ENCODE measurements around the gene ARMC10. TPM values are rescaled to one million over a fixed set of nuclear protein-coding genes. Genes with fewer than 3 reads are reported as not detected.

ARMC10 gene
- total and polyA plus RNA-seq, 2 experiments from 2014 or later = 43.4 to 48.2 TPM

- H3K9me2 ChIP-seq (ENCODE audit: insufficient read depth) = no peaks in the 10 kb centered on the region
- no peaks in the 10 kb centered on the region for H3K27me3 Mint-ChIP-seq (ENCODE audit: insufficient read depth, low read depth, poor library complexity)
- no peaks in the 10 kb centered on the region for H3K79me2 ChIP-seq (replicated peaks; ENCODE audit: insufficient read depth)
- H3K36me3 ChIP-seq (ENCODE audit: insufficient read depth) = no peaks in the 10 kb centered on the region
- H3F3A ChIP-seq (replicated peaks; ENCODE audit: low read depth) = no peaks in the 10 kb centered on the region
- H3K9me3 Mint-ChIP-seq = no peaks in the 10 kb centered on the region
- DNase-seq (ENCODE audit: low spot score) = no peak
- no peak for ATAC-seq
- peaks cover 6% of the 10 kb centered on the region; the same call in 1 of the 3 replicates for H3K36me3 Mint-ChIP-seq (ENCODE audit: low read depth)
- no peak overlapping the region for H2AFZ ChIP-seq
- H3K4me2 ChIP-seq = no peak overlapping the region
- H3K4me1 ChIP-seq (ENCODE audit: insufficient read depth) = no peaks in the 10 kb centered on the region
- no peak overlapping the region for H3K4me3 ChIP-seq
- peaks cover 8% of the 10 kb centered on the region; the same call in 1 of the 2 replicates for H4K20me1 ChIP-seq (replicated peaks; ENCODE audit: insufficient read depth)
- H3K27ac ChIP-seq (ENCODE audit: low read depth) = no peak overlapping the region
- H3K4me1 Mint-ChIP-seq = no peaks in the 10 kb centered on the region
- TF ChIP-seq STAT1 (IDR thresholded peaks at IDR 0.05; ENCODE audit: unreplicated experiment) (no peak), EZH2phosphoT487 (IDR thresholded peaks at IDR 0.05; ENCODE audit: unreplicated experiment) (no peak), JUNB (IDR thresholded peaks at IDR 0.05; ENCODE audit: unreplicated experiment) (no peak), CTCF (conservative IDR thresholded peaks at IDR 0.05; ENCODE audit: low read depth in 2 of 2) (no peak), CREB1 (CRISPR knock-in tag; IDR thresholded peaks at IDR 0.05; ENCODE audit: low read depth) (no peak), ZNF114 (CRISPR knock-in tag; IDR thresholded peaks at IDR 0.05) (no peak), ZNF331 (CRISPR knock-in tag; IDR thresholded peaks at IDR 0.05; ENCODE audit: low read depth) (no peak), POLR2AphosphoS5 (IDR thresholded peaks at IDR 0.05; ENCODE audit: low read depth) (no peak), REST (IDR thresholded peaks at IDR 0.05; ENCODE audit: unreplicated experiment) (no peak), EZH2 (IDR thresholded peaks at IDR 0.05; ENCODE audit: low read depth, unreplicated experiment) (no peak), ETS1 (IDR thresholded peaks at IDR 0.05) (no peak), NANOG (IDR thresholded peaks at IDR 0.05; ENCODE audit: borderline replicate concordance) (no peak)
- TF ChIP-seq, protein P1, sequence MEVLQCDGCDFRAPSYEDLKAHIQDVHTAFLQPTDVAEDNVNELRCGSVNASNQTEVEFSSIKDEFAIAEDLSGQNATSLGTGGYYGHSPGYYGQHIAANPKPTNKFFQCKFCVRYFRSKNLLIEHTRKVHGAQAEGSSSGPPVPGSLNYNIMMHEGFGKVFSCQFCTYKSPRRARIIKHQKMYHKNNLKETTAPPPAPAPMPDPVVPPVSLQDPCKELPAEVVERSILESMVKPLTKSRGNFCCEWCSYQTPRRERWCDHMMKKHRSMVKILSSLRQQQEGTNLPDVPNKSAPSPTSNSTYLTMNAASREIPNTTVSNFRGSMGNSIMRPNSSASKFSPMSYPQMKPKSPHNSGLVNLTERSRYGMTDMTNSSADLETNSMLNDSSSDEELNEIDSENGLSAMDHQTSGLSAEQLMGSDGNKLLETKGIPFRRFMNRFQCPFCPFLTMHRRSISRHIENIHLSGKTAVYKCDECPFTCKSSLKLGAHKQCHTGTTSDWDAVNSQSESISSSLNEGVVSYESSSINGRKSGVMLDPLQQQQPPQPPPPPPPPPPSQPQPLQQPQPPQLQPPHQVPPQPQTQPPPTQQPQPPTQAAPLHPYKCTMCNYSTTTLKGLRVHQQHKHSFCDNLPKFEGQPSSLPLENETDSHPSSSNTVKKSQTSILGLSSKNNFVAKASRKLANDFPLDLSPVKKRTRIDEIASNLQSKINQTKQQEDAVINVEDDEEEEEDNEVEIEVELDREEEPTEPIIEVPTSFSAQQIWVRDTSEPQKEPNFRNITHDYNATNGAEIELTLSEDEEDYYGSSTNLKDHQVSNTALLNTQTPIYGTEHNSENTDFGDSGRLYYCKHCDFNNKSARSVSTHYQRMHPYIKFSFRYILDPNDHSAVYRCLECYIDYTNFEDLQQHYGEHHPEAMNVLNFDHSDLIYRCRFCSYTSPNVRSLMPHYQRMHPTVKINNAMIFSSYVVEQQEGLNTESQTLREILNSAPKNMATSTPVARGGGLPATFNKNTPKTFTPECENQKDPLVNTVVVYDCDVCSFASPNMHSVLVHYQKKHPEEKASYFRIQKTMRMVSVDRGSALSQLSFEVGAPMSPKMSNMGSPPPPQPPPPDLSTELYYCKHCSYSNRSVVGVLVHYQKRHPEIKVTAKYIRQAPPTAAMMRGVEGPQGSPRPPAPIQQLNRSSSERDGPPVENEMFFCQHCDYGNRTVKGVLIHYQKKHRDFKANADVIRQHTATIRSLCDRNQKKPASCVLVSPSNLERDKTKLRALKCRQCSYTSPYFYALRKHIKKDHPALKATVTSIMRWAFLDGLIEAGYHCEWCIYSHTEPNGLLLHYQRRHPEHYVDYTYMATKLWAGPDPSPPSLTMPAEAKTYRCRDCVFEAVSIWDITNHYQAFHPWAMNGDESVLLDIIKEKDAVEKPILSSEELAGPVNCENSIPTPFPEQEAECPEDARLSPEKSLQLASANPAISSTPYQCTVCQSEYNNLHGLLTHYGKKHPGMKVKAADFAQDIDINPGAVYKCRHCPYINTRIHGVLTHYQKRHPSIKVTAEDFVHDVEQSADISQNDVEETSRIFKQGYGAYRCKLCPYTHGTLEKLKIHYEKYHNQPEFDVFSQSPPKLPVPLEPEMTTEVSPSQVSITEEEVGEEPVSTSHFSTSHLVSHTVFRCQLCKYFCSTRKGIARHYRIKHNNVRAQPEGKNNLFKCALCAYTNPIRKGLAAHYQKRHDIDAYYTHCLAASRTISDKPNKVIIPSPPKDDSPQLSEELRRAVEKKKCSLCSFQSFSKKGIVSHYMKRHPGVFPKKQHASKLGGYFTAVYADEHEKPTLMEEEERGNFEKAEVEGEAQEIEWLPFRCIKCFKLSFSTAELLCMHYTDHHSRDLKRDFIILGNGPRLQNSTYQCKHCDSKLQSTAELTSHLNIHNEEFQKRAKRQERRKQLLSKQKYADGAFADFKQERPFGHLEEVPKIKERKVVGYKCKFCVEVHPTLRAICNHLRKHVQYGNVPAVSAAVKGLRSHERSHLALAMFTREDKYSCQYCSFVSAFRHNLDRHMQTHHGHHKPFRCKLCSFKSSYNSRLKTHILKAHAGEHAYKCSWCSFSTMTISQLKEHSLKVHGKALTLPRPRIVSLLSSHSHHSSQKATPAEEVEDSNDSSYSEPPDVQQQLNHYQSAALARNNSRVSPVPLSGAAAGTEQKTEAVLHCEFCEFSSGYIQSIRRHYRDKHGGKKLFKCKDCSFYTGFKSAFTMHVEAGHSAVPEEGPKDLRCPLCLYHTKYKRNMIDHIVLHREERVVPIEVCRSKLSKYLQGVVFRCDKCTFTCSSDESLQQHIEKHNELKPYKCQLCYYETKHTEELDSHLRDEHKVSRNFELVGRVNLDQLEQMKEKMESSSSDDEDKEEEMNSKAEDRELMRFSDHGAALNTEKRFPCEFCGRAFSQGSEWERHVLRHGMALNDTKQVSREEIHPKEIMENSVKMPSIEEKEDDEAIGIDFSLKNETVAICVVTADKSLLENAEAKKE (CRISPR knock-in tag; IDR thresholded peaks at IDR 0.05) = no peak
- H3K4me3 Mint-ChIP-seq = no peak overlapping the region
- H3K27me3 ChIP-seq (ENCODE audit: insufficient read depth) = no peaks in the 10 kb centered on the region
- no peak overlapping the region for H3K27ac Mint-ChIP-seq
These were observed 45.4 kb downstream of the ARMC10 start for GRCh38 chr7:103120362-103120761.
